Liver (tissue), 9 donors: ENCODE results near the gene GJB5. TPM values are rescaled to one million over a fixed set of nuclear protein-coding genes. Genes with fewer than 3 reads are reported as not detected.

ENCODE experiments used
- DNase-seq: peaks from one replicate; pipeline ENCODE4 v3.0.0-alpha.2; 2017; ENCODE audit warnings: low spot score
- H3K27ac ChIP-seq, 2 donors: one replicate each; pipeline ENCODE4 v1.7.0; 2013; ENCODE audit warnings: inconsistent platforms in 2 of 2, low read length in 2 of 2, control low read depth in 1 of 2, low read depth in 1 of 2, mild to moderate bottlenecking in 1 of 2
- H3K27me3 ChIP-seq, 4 donors: one replicate each; pipeline versions ENCODE4 v1.6.1 to v1.7.0; 2013; ENCODE audit warnings: low read length in 3 of 4, inconsistent platforms in 1 of 4, mild to moderate bottlenecking in 1 of 4, moderate library complexity in 1 of 4; ENCODE audit not compliant: control insufficient read depth in 4 of 4, insufficient read depth in 4 of 4
- H3K36me3 ChIP-seq, 4 donors: one replicate each; pipeline versions ENCODE4 v1.6.1 to v1.7.0; 2013; ENCODE audit warnings: low read length in 3 of 4, mild to moderate bottlenecking in 3 of 4, low read depth in 1 of 4, moderate library complexity in 1 of 4; ENCODE audit not compliant: control insufficient read depth in 4 of 4, insufficient read depth in 3 of 4
- H3K4me1 ChIP-seq, 4 donors: one replicate each; pipeline versions ENCODE4 v1.6.1 to v1.7.0; 2013; ENCODE audit warnings: low read length in 3 of 4, mild to moderate bottlenecking in 3 of 4, moderate library complexity in 1 of 4; ENCODE audit not compliant: control insufficient read depth in 4 of 4, insufficient read depth in 4 of 4
- H3K4me3 ChIP-seq, 3 donors: one replicate each; pipeline versions ENCODE4 v1.6.1 to v1.7.0; 2013; ENCODE audit warnings: low read length in 3 of 3, control low read depth in 1 of 3, low read depth in 1 of 3, mild to moderate bottlenecking in 1 of 3
- H3K9ac ChIP-seq, 2 donors: one replicate each; pipeline ENCODE4 v1.7.0; 2013; ENCODE audit warnings: low read length in 2 of 2, mild to moderate bottlenecking in 2 of 2, moderate library complexity in 2 of 2, control low read depth in 1 of 2, low read depth in 1 of 2
- H3K9me3 ChIP-seq, 4 donors: one replicate each; pipeline versions ENCODE4 v1.6.1 to v1.7.0; 2013; ENCODE audit warnings: low read length in 3 of 4; ENCODE audit not compliant: control insufficient read depth in 4 of 4
- ATF3 ChIP-seq: IDR thresholded peaks from 2 replicates; pipeline ENCODE4 v1.6.1; 2016; ENCODE audit warnings: antibody characterized with exemption
- CTCF ChIP-seq: fragments of 150-350 bp; IDR thresholded peaks from 2 replicates; pipeline ENCODE4 v1.5.1; 2017; ENCODE audit warnings: improper control_type of control experiment, low read depth, low read length; ENCODE audit not compliant: missing input control
- EGR1 ChIP-seq, 2 donors: IDR thresholded peaks; 2 replicates each; pipeline ENCODE4 v1.6.1; 2016 to 2018; ENCODE audit warnings: antibody characterized with exemption in 2 of 2, low read depth in 2 of 2
- FOXA1 ChIP-seq: IDR thresholded peaks from 2 replicates; pipeline ENCODE4 v1.6.1; 2016; ENCODE audit warnings: antibody characterized with exemption
- FOXA2 ChIP-seq: IDR thresholded peaks from 2 replicates; pipeline ENCODE4 v1.6.1; 2016; ENCODE audit warnings: antibody characterized with exemption
- GABPA ChIP-seq, 2 donors: IDR thresholded peaks in 1 of 2; conservative IDR thresholded peaks in 1 of 2; 2 replicates each; pipeline ENCODE4 v1.6.1; 2016; ENCODE audit warnings: antibody characterized with exemption in 2 of 2, mild to moderate bottlenecking in 1 of 2, moderate library complexity in 1 of 2
- HNF4A ChIP-seq, 2 donors: conservative IDR thresholded peaks; 2 replicates each; pipeline ENCODE4 v1.6.1; 2016; ENCODE audit warnings: antibody characterized with exemption in 2 of 2, mild to moderate bottlenecking in 2 of 2
- HNF4G ChIP-seq: IDR thresholded peaks from 2 replicates; pipeline ENCODE4 v1.6.1; 2016; ENCODE audit warnings: antibody characterized with exemption
- JUND ChIP-seq, 2 donors: IDR thresholded peaks; 2 replicates each; pipeline ENCODE4 v1.6.1; 2016; ENCODE audit warnings: antibody characterized with exemption in 2 of 2
- MAX ChIP-seq: IDR thresholded peaks from 2 replicates; pipeline ENCODE4 v1.6.1; 2016; ENCODE audit warnings: antibody characterized with exemption
- NR2F2 ChIP-seq: IDR thresholded peaks from 2 replicates; pipeline ENCODE4 v1.6.1; 2016; ENCODE audit warnings: antibody characterized with exemption
- RAD21 ChIP-seq, 2 donors: IDR thresholded peaks; 2 replicates each; pipeline ENCODE4 v1.6.1; 2016; ENCODE audit warnings: antibody characterized with exemption in 2 of 2, mild to moderate bottlenecking in 2 of 2
- REST ChIP-seq: IDR thresholded peaks from 2 replicates; pipeline ENCODE4 v1.6.1; 2016; ENCODE audit warnings: antibody characterized with exemption, mild to moderate bottlenecking
- RXRA ChIP-seq, 2 donors: IDR thresholded peaks; 2 replicates each; pipeline ENCODE4 v1.6.1; 2017 to 2018; ENCODE audit warnings: antibody characterized with exemption in 2 of 2, mild to moderate bottlenecking in 1 of 2
- SP1 ChIP-seq: IDR thresholded peaks from 2 replicates; pipeline ENCODE4 v1.6.1; 2018; ENCODE audit warnings: antibody characterized with exemption, mild to moderate bottlenecking
- TAF1 ChIP-seq: conservative IDR thresholded peaks from 2 replicates; pipeline ENCODE4 v1.6.1; 2016; ENCODE audit warnings: antibody characterized with exemption, mild to moderate bottlenecking
- YY1 ChIP-seq: IDR thresholded peaks from 2 replicates; pipeline ENCODE4 v1.6.1; 2016; ENCODE audit warnings: antibody characterized with exemption, mild to moderate bottlenecking
- ZBTB33 ChIP-seq: IDR thresholded peaks from 2 replicates; pipeline ENCODE4 v1.6.1; 2016; ENCODE audit warnings: antibody characterized with exemption
- WGBS: extraction: QIAGEN DNeasy Blood & Tissue Kit; methylation state at CpG from one replicate; pipeline ENCODE4 v1.1.7; 2013; 5-methylcytosine and 5-hydroxymethylcytosine counted together
- polyA plus RNA-seq, 2 donors: library from polyadenylated mRNA; stranded (reverse) in 1 of 2; unstranded in 1 of 2; fragments of 200-250 nt in 1 of 2; fragments of >200 nt in 1 of 2; fragmentation: Nextera tagmentation in 1 of 2; extraction: Ambion mirVana in 1 of 2; gene quantifications; one replicate each; pipeline versions ENCODE4 v1.2.1 to v1.2.3, GENCODE V29; 2013 to 2015
- total RNA-seq, 2 donors: library from RNA; depleted of rRNA; stranded (reverse); fragments of >200 nt; gene quantifications; one replicate each; pipeline ENCODE4 v1.2.3, GENCODE V29; 2014
- donor health status: healthy.
- donor health status: healthy.
- donor health status: healthy.
- donor health status: healthy.
- donor health status: healthy.

Gene GJB5
- total and polyA plus RNA-seq, 4 donors = not detected

- H3K9ac ChIP-seq = no peak within 1 kb of the TSS
- H3K27ac ChIP-seq = no peak within 1 kb of the TSS
- no peak within 1 kb of the TSS for H3K4me3 ChIP-seq
- H3K9me3 ChIP-seq = no peaks in the 10 kb centered on the region
- 59% methylated on average over 10 of the region's 10 CpGs for WGBS
- TF ChIP-seq ATF3 = no peak
- no peak for TF ChIP-seq GABPA (IDR thresholded peaks at IDR 0.05 in 1 of 2, conservative IDR thresholded peaks at IDR 0.05 in 1 of 2)
- TF ChIP-seq SP1 = no peak
- no peak for TF ChIP-seq YY1
- no peak for TF ChIP-seq RXRA (IDR thresholded peaks at IDR 0.05)
- TF ChIP-seq FOXA1 = no peak
- TF ChIP-seq FOXA2 = no peak
- TF ChIP-seq JUND (IDR thresholded peaks at IDR 0.05) = no peak
- TF ChIP-seq REST = no peak
- no peak for TF ChIP-seq HNF4A (conservative IDR thresholded peaks at IDR 0.05)
- TF ChIP-seq HNF4G = no peak
- TF ChIP-seq MAX = no peak
- no peak for TF ChIP-seq EGR1 (IDR thresholded peaks at IDR 0.05; ENCODE audit: low read depth in 2 of 2)
- no peak for TF ChIP-seq TAF1
- TF ChIP-seq RAD21 (IDR thresholded peaks at IDR 0.05) = no peak
- no peak for TF ChIP-seq ZBTB33
- no peak for TF ChIP-seq NR2F2
- no peak for TF ChIP-seq CTCF
- H3K36me3 ChIP-seq = no peaks in the 10 kb centered on the region
- no peaks in the 10 kb centered on the region for H3K27me3 ChIP-seq
- no peaks in the 10 kb centered on the region for H3K4me1 ChIP-seq
- DNase-seq = no peak
Measured at GRCh38 chr1:34759503-34760357, 4.9 kb downstream of the GJB5 start, which contains the start of gene GJB4. Gene GJB4 (plus strand): TSS chr1:34759740. CDS start chr1:34761255, 1,515 bp downstream.
